ENCODE measurements around the gene DQX1.
A peak's percentile ranks its signal among the peaks of the same experiment; 100 is the strongest.

Gene DQX1

DNA sequence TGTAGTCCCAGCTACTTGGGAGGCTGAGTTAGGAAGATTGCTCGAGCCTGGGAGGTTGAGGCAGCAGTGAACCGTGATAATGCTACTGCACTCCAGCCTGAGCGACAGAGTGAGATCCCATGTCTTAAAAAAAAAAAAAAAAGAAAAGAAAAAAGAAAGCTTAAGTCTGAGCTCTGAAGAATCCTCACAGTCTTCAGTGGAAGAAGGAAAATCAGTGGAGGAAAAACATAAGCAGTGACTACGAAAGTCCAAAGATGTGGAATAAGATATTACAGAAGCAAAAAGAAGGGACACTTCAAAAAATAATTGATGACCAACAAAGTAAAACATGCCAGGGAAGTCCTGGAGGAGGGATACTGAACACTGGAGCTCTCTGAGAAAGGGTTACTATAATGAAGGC, 15.8 kb downstream of the DQX1 start:
- DNase-seq, result no peak

DNA sequence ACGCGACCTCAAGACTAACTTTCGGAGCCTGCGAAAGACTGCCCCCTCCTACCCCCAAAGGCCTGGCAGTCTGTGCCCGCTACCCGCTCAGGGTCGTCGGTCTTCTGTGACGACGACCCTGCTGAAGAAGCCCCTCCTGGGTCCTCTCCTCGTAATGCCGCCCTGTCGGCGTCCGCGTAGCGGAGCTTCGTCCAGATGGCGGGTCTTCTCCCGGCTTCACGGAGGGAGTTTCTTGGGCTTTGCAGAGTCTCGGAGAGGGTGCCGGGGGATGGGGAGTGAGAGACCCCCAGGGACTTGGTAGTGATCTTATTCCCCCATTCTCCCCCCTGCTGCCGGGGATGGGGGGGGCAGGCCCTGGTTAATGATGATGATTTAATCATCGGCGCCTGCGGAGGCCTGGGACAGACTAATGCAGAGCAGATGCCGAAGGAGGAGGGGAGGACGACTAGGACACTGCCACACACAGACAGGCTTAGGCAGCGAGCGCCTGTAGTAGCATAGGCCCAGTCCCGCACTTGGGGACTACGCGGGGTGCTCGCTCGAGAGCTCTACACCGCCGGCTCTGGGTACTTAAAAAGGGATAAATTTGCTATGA, 18.0 kb downstream of the DQX1 start:
- DNase-seq, result no peak

DNA sequence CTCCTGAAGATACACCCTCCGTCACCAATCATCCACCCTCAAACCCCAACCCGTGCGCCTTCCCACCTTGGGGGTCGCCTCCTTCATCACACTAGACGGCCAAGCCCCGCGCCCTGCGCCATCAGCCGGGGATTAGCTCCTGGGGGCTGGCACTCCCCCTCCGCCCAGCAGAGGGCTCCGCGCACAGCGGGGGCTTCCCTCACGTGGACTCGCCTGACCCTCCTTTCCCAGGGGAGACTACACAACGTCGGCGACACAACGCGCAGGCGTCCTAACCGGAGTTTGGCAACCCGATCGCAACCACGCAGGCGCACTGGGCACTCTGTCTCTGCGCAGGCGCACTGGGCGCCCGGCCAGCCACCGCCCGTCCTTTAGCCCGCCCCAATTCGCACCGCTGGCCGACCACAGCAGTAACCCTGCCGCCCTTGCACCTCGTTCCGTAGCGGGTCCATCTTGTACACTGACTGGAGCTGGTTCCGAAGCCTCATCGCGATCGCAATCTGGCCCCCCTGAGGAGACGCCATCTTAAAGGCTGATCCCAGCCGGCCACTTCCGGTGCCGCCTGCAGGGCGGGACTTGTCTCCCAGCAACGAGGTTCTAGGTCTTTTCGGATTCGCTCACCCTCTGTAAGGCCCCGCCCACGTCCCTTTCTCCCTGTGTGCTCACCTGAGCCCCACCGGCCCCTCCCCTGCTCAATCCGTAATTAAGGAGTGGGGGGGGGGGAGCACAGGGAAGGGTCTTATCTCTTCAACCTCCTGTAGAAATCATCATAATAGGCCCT, 18.7 kb downstream of the DQX1 start, which contains the start of gene PCGF1:
TSS of gene PCGF1 (minus strand) at position 551 of the 781 bp plus-strand sequence. CDS start at position 524, 27 bp downstream.
- DNase-seq, result peak; percentile 99

DNA sequence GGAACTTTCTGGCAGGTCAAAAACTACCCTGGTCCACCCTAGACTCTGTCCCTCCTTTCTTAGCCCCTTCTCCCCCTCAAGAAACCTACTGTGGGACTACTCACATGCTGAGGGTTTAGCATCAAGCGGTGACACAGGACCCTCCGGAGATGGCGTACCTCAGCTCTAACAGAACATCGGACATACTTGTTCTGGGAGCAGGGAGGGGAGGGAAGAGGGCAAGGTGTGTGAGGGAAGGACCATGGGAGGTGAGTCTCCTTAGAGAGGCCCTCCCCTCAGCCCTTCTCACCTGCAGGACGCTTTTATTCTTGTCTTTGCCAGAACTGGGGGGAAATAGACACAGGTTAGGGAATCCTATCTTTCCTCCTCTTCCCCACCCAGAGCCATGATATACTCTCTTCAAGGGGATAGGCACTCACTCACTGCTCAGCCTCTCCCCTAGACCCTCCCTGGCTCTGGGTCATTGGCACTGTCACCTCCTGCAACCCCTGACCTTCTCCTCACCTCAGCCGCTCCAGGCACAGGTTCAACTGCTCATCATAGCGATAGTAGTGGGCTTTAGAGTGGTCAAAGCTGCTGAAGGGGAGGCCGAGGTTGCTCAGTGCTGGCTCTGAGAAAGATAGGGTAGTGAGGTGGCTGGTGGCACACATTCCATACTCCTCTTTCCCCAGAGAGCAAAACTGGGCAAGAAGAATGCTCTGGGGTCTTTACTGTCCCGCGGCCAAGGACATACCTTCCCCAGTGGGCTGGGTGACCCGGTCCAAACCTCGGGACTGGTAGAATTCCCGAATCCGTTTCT, 20.4 kb downstream of the DQX1 start:
- DNase-seq, result no peak

DNA sequence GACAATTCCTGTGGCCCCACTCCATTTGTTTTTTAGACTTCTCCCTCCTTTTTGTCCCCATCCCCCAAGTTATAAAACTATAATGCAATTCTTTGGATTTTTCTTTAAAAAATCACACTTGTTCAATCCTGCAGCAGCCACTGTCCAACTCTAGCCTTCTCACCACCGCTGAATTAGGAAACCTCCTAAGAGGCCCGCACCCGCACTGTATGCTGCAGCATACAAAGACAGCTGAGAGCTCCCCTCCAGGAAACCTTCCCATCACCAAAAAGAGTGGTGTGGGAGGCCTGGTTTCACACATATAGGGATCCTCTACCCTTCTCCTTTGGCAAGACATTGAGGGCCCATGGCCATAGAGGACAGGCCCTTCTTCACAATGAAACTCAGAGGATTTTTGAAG, 21.4 kb downstream of the DQX1 start:
- no peak for DNase-seq

DNA sequence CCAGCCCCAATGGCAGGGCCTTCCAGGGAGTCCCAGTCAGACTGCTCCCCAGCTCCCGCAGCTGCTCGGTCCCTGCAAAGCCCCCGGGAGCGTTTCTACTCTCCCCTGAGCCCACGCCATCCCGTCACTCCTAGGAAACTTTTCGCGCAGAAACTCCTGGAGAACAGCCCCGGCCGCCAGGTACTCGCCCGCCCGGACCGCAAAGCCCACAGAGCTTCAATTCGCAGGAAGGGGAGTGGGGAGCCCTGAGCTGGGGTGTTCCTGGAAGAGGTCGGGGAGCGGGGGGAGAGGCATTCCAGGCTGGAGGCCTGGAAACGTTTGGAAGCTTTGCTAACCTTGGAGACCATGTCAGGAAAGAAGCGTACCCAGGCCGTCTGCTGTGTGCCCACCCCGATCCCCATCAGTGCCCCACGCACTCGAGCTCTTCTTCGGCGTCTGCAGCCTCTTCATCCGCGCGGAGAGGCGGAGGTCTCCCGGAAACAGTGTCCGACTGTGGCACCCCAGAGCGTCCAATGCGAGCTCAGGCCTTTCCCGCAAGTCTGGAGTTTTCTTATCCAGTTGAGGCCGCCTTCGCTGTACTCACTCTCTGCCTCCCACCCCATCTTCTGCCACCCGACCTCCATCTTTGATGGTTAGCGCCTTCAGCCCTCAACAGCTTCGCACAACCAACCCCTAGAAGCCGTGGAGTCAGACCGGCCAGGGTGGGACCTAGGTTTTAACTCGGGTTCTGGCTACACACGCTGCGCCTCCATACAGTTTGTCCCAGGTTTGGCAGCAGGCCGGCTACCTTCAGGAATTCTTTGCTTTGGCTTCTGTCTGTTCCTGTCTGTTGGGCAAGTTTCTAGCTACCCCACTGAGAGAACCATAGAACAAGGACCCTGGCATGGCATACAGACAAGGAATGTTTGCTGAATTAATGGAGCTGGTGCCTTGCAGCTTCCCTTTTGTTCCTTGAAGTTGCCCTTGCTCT, 22.2 kb downstream of the DQX1 start:
- no peak for DNase-seq

DNA sequence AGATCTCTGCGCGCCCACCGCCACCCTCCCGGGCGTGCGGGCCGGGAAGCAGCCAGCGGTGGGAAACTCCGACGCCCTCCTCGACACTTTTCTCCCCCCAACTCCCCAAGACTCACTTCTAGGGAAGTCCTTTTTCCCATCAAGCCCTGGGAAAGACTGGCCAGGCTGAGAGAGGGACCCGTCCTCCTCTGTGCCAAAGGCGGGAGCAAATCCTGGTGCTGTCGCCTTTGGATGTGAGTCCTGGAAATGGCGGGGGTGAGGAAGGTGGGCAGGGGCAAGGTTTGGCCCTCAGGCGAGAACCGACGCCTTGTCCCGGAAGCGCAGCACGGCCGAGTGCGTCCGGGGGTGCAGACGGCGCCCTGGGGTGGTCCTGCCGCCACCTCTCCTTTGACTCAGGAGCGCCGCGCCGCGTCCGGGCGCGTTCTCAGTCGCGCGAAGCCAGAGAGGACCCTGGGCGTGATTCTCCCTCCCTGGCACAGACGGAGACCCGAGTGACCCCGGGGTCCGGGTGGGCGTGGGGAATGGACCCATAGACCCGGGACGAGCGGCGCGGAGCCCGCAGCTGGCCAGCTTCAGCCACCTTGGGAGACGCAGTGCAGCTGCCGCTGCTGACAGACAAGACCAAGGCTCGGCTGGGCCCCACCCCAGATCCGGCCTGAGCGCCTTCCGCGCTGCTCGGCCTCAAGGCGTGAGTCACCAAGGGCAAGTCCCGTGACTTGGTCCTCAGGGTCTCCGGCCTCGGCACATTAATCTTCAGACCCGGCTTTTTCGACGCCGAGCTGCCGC, 23.1 kb downstream of the DQX1 start:
- peak; percentile 28 for DNase-seq

DNA sequence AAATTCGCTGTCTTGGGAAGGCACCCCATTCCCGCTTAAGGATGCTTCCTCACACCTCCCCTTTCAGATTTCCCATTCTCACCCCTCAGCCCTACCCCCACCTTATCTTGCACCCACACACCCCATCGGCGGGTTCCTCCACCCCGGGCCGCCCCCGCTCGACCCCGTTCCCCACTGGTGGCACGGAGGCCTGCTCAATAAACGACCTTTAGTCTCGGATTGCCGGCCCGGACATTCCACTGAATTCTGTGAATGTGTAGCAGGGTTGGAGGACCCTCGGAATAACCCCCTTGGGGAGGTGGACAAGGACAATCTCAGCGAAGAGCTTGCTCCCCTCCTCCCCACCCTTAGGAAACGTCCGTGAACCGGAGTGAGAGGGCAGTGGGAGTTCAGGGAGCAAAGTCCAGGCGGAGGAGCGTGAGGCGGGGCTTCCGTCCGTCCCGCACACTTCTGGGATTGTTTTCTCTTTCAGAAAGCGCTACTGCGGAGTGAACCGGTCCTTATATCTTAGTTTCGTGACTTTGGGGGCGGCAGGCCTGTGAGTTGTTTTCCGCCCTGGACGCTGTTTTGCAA, 23.8 kb downstream of the DQX1 start:
- DNase-seq, result no peak

DNA sequence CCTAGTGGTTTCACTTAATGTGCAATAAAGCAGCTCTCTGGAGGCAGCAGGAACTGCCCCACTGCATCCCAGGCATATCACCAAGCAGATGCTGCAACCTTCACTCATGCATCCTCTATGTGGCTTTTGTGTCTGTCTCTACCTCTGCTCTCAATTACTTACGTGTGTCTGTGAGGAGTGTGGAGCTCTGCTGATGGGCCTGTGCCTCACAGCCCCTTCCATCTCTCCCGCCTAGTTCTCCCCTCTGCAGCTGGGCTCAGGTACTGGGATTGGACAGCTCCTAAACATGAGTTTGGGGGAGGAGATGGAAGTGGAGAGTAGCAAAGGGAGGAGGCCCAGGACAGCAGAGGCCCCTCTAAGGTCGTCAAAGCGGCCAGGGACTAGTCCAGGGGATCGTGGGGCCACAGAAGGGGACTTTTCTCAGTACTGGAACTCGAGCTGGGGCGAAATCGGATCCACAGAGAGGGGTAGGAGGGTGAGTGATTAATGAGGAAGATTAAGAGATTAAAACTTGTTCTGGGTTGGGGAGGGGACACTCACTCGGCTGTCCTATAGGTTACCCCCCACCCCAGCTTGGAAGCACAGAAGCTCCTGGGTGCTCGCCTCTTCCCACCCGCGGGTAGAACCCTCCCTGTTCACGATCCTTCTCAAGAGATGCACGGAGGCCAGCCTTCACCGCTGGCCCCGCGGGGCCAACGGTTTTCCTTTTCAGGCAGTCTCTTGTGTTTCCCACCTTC, 24.5 kb downstream of the DQX1 start:
- DNase-seq, result no peak

DNA sequence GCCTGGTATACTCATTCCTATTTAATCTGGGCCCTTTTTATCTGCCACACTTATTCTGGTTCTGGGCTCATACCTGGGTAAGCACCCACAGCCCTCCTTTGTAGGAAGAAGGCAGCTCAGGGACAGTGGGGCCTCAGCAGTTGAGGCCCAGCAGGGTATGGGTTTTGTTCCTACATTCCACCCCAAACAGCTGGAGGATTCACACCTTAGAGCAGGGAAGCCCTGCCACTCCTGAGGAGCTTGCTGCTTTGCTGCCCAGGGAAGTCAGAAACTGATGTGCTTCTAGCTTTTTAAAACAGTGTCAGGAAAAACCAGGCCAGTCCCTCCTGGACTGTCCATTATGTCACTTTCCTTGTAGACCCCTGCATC, 25.5 kb downstream of the DQX1 start:
- no peak for DNase-seq

DNA sequence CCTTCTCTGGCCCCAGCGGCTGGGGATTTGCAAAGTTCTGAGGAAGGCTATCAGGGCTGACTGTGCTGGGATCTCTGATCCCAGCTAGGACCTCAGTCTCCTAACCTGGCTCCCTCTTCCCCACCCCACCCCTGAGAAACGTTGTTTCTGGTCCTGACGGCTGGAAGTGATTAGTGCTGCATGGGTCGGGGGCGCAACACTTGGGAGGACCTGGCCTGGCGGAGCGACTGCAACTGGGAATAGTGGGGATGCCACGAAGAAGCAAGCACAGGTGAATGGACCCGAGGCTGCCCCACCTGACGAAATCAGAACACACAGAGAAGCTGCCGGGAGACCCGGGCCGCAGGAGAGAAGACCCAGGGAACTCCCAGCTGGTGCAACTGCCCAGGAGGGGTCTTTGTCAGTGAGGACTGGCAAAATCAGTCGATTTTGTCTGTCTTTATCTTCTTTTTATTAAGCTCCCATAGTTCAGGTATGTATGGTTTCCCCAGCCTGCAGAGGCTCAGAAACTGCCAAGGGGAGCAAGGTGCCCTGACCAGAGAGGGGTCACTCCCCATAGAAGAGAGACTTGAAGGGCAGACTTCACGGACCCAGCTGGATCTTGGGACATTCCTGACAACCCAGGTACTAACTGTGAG, 26.0 kb downstream of the DQX1 start:
- no peak for DNase-seq

DNA sequence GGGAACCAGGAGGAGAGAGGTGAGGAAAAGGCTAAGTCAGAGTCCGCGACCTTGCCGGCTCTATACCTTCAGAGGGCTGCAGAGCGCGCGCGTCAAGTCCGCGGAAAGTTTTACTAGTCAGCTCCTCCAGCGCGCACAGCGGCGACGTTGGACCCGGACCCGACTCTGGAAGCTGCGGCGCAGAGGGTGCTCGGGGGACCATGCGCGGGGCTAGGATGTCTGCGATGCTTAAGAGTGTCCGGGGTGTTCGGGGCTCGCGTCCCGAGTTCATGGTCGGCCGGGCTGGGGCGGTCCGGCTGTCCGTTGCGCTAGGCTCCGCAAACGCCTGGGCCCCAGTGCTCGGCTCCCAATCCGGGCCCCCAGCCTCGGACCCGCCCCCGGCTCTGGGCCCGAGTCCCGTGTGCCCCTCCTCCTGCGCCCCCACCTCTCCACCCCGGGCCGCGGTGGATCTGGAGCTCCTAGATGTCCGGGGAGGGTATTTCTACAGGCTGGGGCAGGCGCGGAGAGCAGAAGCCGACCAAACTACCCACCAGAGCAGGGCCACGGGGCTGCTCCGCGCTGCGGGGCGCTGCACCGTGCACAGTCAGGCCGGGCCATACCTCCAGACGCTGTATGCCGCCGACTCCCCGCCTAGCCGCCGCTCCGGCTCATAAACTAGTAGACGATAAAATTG, 26.6 kb downstream of the DQX1 start, which contains the start of gene LBX2:
TSS of gene LBX2 (minus strand) at position 337 of the 673 bp plus-strand sequence. CDS start at position 271, 66 bp downstream.
- DNase-seq, result peak; percentile 36

DNA sequence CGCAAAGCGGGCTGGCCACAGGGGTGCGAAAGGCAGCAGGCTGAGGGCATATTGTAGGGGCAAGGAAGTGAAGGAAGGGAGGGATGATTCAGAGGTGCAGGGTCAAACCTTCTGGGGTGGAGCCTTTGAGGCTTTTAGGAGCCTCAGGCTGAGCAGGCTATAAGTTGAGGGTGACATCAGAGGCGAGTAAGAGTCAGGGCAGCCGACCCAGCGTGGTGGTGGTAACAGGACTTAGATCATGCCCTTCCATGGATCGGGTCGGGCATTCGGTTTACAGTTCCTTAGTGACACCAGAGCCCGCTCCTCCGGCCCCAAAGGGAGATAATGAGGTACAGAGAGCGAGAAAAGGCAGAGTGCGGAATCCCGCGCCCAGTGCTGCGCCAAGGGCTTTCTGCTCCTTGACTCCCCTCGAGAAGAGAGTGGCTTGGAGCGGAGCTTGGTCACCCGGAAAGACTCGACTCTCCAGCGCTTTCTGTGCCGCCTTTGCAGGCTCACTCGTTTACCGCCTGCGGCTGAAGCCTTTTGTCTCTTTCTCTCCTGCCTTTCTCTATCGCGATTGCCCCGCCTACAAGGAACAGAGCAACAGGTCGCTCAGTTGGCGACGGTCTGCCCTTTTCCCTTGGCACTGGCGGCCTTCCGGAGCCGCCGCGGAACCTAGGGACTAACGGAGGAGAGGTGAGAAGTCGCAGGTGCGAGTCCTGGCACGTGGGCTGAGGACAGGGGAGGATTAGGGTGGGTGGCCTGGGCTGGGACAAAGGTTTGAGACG, 27.3 kb downstream of the DQX1 start:
- peak; percentile 14 for DNase-seq

DNA sequence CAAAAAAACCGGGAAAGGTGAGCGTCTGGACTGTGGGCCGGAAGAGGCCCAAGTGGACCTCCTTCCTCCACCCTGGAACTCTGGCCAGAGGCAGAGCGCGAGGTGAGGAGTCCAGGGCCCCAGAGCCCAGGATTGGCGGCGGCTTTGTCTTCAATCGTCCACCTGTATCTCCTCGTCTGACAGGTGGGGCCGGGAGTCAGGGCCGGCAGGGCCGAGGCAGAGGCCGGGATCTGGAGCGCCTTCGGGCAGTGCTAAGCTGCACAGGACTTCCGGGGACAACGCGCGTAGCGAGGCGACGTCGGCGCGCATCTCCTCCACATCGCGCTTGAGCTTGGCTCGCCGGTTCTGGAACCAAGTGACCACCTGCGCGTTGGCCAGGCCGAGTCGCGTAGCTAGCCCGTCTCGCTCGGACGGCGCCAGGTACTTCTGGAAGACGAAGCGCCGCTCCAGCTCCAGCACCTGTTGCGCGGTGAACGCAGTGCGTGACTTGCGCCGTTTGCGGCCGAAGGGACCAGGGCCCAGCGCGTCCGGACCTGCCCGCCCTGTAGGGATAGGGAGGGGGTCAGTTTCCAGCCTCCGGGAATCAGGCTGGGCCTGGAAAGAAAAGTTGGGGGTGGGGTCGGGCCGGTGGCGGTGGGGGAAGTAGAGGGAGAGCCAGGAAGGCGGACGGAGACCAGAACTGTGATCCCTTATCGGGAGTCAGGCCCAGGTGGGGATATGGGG, 28.1 kb downstream of the DQX1 start:
- no peak for DNase-seq

DNA sequence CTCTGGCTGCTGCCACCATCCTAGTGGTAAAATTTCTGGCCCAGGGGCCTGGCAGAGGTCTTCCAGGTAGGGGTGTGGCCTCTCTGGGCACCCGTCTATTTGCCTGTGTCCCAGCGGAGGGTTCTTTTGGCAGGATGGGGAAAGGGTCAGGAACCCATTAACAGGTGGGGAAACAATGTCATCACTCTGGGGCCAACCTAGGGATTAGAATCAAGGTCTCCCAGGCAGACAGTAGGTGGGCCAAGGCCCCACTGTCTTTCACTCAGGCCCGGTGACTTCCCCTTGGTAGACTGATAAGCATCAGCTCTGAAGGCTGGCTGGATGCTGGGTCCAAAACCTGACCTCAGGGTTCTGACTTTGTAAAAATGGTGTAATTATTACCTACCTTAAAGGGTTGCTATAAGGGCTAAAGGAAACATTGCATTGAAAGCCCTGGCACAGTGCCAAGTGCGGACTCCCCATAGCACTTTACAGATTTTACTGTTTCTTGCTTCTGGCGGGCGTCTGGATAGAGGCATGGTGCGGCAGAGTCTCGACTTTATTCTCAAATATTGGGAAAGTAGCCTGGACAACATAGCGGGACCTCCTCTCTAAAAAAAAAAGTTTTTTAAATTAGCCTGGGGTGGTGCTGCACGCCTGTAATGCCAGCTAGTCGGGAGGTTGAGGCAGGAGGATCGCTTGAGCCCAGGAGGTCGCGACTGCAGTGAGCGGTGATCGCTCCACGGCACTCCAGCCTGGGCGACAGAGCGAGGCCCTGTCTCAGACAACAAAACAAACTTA, 28.8 kb downstream of the DQX1 start:
- no peak for DNase-seq

DNA sequence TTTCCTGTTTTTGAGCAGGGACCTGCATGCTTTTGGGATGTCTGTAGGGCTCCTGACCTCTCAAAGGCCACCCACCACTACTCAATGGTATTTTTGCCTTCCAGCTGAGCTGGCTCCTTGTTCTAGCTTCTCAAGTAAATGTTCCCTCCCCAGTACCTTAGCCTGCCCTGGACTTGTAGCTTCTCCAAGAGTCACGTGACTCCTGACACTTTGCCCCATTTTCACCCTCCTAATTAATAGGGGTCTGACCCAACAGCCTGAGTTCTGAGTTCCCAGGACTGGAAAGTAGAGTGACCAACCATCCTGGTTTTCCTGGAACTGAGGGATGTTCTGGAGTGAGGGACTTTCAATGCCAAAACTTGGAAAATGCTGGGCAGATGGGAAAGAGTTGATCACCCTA, 30.6 kb downstream of the DQX1 start:
- no peak for DNase-seq

DNA sequence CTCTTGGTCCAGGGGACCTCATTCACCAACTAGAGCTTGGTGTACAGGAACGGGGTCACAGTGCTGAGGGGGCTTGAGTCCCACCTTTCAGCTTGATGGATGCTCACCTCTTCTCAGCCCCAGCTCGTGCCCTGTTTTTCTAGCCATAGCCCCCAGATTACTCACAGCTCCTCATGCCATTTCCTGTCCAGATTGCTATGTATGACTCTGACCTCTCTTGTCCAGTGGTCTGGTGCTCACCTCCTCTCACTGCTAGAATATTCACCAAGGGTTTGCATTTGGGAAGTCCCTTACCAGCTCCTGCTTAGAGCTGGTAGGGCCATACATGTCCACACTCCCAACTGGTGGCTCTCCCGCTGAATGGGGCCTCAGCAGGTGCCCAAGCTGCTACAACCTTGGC, 32.5 kb downstream of the DQX1 start:
- DNase-seq, result no peak
